Caco-2 (cell line): ENCODE results near the gene PCDHGB6. TPM values are rescaled to one million over a fixed set of nuclear protein-coding genes. Genes with fewer than 3 reads are reported as not detected.
"Not testable (repeated sequence)": the region's sequence is repeated elsewhere in the genome, so short reads cannot be mapped to it uniquely, and the experiment has no call there.

Source experiments
- BruUV-seq: library from RNA; stranded (reverse); fragments of 400-500 nt; replicated peaks from 2 replicates; lab custom pipeline; 2021; lab: Mats Ljungman, UMichigan
- CTCF ChIA-PET: fragments of 300-600 bp; sonication (Branson Sonifier 250); formaldehyde crosslinking; loops from one replicate; lab custom pipeline; 2022; ENCODE audit warnings: antibody characterized with exemption; lab: Charles Lee
- POLR2A ChIA-PET: fragments of 300-600 bp; sonication (Branson Sonifier 250); formaldehyde crosslinking; loops from one replicate; lab custom pipeline; 2022; ENCODE audit warnings: antibody characterized with exemption; lab: Charles Lee
- DNase-seq, 2 experiments: peaks; one replicate each; pipeline versions ENCODE4 v3.0.0 to v3.0.0-alpha.2; 2020 to 2022
- H3K27me3 ChIP-seq: replicated peaks from 2 replicates; pipeline ENCODE4 v1.6.0; 2011; ENCODE audit warnings: low read length; ENCODE audit not compliant: control insufficient read depth, insufficient read depth
- H3K36me3 ChIP-seq: 2 replicates; pipeline ENCODE4 v1.5.1; 2011; ENCODE audit warnings: low read length; ENCODE audit not compliant: control insufficient read depth, insufficient read depth
- H3K4me1 ChIP-seq: fragments of 250-450 bp; sonication (Bioruptor Pico); 2 replicates; pipeline ENCODE4 v1.5.1; 2020; ENCODE audit warnings: mild to moderate bottlenecking
- H3K4me3 ChIP-seq: 2 replicates; pipeline ENCODE4 v1.5.1; 2011; ENCODE audit warnings: low read depth, mild to moderate bottlenecking, control low read depth, low read length
- H3K9me3 ChIP-seq: fragments of 250-450 bp; sonication (Bioruptor Pico); 2 replicates; pipeline ENCODE4 v1.5.1; 2020; ENCODE audit warnings: mild to moderate bottlenecking, moderate library complexity
- H3K27ac Mint-ChIP-seq: one replicate; pipeline ENCODE4 v1.8.0; 2022; ENCODE audit warnings: mixed read lengths; ENCODE audit not compliant: unreplicated experiment
- H3K27me3 Mint-ChIP-seq: one replicate; pipeline ENCODE4 v1.8.0; 2022; ENCODE audit warnings: mixed read lengths; ENCODE audit not compliant: insufficient read depth, unreplicated experiment
- H3K36me3 Mint-ChIP-seq: one replicate; pipeline ENCODE4 v1.8.0; 2022; ENCODE audit warnings: mild to moderate bottlenecking, mixed read lengths; ENCODE audit not compliant: insufficient read depth, unreplicated experiment
- H3K4me1 Mint-ChIP-seq: one replicate; pipeline ENCODE4 v1.8.0; 2022; ENCODE audit warnings: low read depth, mixed read lengths; ENCODE audit not compliant: unreplicated experiment
- H3K4me3 Mint-ChIP-seq: one replicate; pipeline ENCODE4 v1.8.0; 2022; ENCODE audit warnings: mild to moderate bottlenecking, moderate library complexity, mixed read lengths; ENCODE audit not compliant: unreplicated experiment
- H3K9me3 Mint-ChIP-seq: one replicate; pipeline ENCODE4 v1.8.0; 2022; ENCODE audit warnings: mixed read lengths; ENCODE audit not compliant: unreplicated experiment
- CTCF ChIP-seq, 2 experiments: fragments of 200-600 bp in 1 of 2; IDR thresholded peaks; 1 replicate in 1 of 2; 2 replicates in 1 of 2; pipeline versions ENCODE4 v1.5.1 to v1.8.0; 2011 to 2022; ENCODE audit warnings: antibody characterized with exemption in 1 of 2, control low read depth in 1 of 2, inconsistent platforms in 1 of 2, low read depth in 1 of 2, low read length in 1 of 2, mild to moderate bottlenecking in 1 of 2, moderate library complexity in 1 of 2; ENCODE audit not compliant: insufficient read depth in 1 of 2, severe bottlenecking in 1 of 2, unreplicated experiment in 1 of 2
- intact Hi-C: fragments of 100-400 bp; cut with micrococcal nuclease; formaldehyde crosslinking; loops from one replicate; pipeline ENCODE4 v1.10.0; 2022; ENCODE audit not compliant: unreplicated experiment
- total RNA-seq: library from RNA; stranded (reverse); gene quantifications from 2 replicates; pipeline ENCODE4 v1.2.3, GENCODE V29; 2022

Gene PCDHGB6
- total RNA-seq, 1 experiment from 2014 or later: 2.5 TPM

- Histone ChIP-seq H3K4me1 (no peaks in the 10 kb centered on the region), H3K27me3 (no peaks in the 10 kb centered on the region), H3K4me3 (no peak overlapping the region), H3K36me3 (no peaks in the 10 kb centered on the region), H3K9me3 (no peaks in the 10 kb centered on the region; the same call in 1 of the 2 replicates)
- no peaks in the 10 kb centered on the region for H3K9me3 Mint-ChIP-seq
- CTCF ChIA-PET: interaction anchor here (0.8 kb wide), 1 partner anchor 192 kb away, joined by 3 read pairs; no protein-coding TSS in a partner anchor
- no peak overlapping the region for H3K4me3 Mint-ChIP-seq
- POLR2A ChIA-PET: no interaction called here
- H3K36me3 Mint-ChIP-seq: no peaks in the 10 kb centered on the region
- no TSS peak for BruUV-seq
- no peaks in the 10 kb centered on the region for H3K4me1 Mint-ChIP-seq
- intact Hi-C loops: no loop called here
- no peak for DNase-seq
- H3K27me3 Mint-ChIP-seq: no peaks in the 10 kb centered on the region
- TF ChIP-seq CTCF (IDR thresholded peaks at IDR 0.05; ENCODE audit: insufficient read depth in 1 of 2, low read depth in 1 of 2, low read length in 1 of 2, severe bottlenecking in 1 of 2, unreplicated experiment in 1 of 2): no peak
- no peak overlapping the region for H3K27ac Mint-ChIP-seq
Measured at GRCh38 chr5:141371572-141372475, 36.0 kb upstream of the PCDHGB6 start.

DNA sequence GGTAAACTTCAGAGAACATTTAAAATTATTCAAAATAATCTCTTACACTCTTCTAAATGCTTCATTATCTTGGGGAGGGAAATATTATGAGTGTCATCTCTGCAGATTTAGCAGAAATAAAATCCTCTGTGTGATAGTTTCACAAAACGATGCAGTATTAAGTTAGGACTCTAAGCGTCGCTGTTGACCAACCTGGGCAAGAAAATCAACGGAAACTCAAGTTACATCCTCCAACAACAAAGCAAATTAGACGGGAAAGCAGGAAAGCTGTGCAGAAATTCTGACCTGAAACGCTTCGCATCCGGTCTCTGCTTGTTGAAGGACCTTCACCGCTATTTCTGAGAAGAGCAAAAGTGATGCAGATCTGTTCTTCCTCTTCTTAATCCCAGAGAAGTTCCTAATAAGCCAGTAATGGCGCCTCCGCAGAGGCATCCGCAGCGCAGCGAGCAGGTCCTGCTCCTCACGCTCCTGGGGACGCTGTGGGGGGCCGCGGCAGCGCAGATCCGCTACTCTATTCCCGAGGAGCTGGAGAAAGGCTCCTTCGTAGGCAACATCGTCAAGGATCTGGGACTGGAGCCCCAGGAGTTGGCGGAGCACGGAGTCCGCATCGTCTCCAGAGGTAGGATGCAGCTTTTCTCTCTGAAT, 34.0 kb upstream of the PCDHGB6 start, which contains the start of gene PCDHGA6:
TSS of gene PCDHGA6 (plus strand) at position 219 of the 645 bp plus-strand sequence. CDS start at position 412, 193 bp downstream.
- Mint-ChIP-seq H3K36me3 (no peaks in the 10 kb centered on the region), H3K27me3 (no peaks in the 10 kb centered on the region), H3K9me3 (no peaks in the 10 kb centered on the region), H3K4me3 (no peak within 1 kb of the TSS), H3K27ac (no peak within 1 kb of the TSS), H3K4me1 (no peaks in the 10 kb centered on the region)
- intact Hi-C loops: no loop called here
- ChIA-PET POLR2A (no interaction called here), CTCF (interaction anchor here (0.7 kb wide), 1 partner anchor 190 kb away, joined by 3 read pairs; no protein-coding TSS in a partner anchor)
- Histone ChIP-seq H3K36me3 (no peaks in the 10 kb centered on the region), H3K4me3 (no peak within 1 kb of the TSS), H3K9me3 (no peaks in the 10 kb centered on the region; the same call in 1 of the 2 replicates), H3K27me3 (no peaks in the 10 kb centered on the region), H3K4me1 (no peaks in the 10 kb centered on the region)
- no TSS peak for BruUV-seq
- TF ChIP-seq CTCF (IDR thresholded peaks at IDR 0.05; ENCODE audit: insufficient read depth in 1 of 2, low read depth in 1 of 2, low read length in 1 of 2, severe bottlenecking in 1 of 2, unreplicated experiment in 1 of 2): peak; percentile 29
- DNase-seq: peak in 1 of 2 experiments; percentile 18

DNA sequence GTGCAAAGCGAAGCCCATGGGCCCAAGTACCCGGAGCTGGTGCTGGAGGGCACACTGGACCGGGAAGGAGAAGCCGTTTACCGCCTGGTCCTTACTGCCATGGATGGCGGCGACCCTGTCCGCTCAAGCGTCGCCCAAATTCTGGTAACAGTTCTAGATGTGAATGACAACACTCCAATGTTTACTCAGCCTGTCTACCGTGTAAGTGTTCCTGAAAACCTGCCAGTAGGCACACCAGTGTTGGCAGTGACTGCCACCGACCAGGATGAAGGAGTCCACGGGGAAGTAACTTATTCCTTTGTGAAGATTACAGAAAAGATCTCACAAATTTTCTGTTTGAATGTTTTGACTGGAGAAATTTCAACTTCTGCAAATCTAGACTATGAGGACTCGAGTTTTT, 33.2 kb upstream of the PCDHGB6 start:
- H3K36me3 ChIP-seq: no peaks in the 10 kb centered on the region
- Mint-ChIP-seq H3K4me1 (no peaks in the 10 kb centered on the region), H3K4me3 (no peak overlapping the region), H3K27me3 (no peaks in the 10 kb centered on the region), H3K36me3 (no peaks in the 10 kb centered on the region), H3K27ac (no peak overlapping the region), H3K9me3 (no peaks in the 10 kb centered on the region)
- H3K4me1 ChIP-seq: no peaks in the 10 kb centered on the region
- no peak overlapping the region for H3K4me3 ChIP-seq
- TF ChIP-seq CTCF (IDR thresholded peaks at IDR 0.05; ENCODE audit: insufficient read depth in 1 of 2, low read depth in 1 of 2, low read length in 1 of 2, severe bottlenecking in 1 of 2, unreplicated experiment in 1 of 2): no peak
- no peaks in the 10 kb centered on the region; the same call in 1 of the 2 replicates for H3K9me3 ChIP-seq
- no peak for DNase-seq
- BruUV-seq: no TSS peak
- intact Hi-C loops: no loop called here
- no peaks in the 10 kb centered on the region for H3K27me3 ChIP-seq
- ChIA-PET CTCF (no interaction called here), POLR2A (no interaction called here)

DNA sequence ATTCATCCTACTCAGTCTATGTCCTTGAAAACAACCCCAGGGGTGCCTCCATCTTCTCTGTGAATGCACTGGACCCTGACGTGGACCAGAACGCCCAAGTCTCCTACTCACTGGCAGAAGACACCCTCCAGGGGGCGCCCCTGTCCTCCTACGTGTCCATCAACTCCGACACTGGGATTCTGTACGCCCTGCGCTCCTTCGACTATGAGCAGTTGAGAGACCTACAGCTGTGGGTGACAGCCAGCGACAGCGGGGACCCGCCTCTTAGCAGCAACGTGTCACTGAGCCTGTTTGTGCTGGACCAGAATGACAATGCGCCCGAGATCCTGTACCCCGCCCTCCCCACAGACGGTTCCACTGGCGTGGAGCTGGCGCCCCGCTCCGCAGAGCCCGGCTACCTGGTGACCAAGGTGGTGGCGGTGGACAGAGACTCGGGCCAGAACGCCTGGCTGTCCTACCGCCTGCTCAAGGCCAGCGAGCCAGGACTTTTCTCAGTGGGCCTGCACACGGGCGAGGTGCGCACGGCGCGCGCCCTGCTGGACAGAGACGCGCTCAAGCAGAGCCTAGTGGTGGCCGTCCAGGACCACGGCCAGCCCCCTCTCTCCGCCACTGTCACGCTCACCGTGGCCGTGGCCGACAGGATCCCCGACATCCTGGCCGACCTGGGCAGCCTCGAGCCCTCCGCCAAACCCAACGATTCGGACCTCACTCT, 32.2 kb upstream of the PCDHGB6 start:
- intact Hi-C loops, BruUV-seq, H3K36me3 ChIP-seq, H3K36me3 Mint-ChIP-seq, H3K27ac Mint-ChIP-seq, H3K4me3 ChIP-seq, H3K9me3 Mint-ChIP-seq, DNase-seq, H3K4me1 Mint-ChIP-seq, CTCF ChIA-PET, H3K4me1 ChIP-seq, POLR2A ChIA-PET, H3K4me3 Mint-ChIP-seq, H3K9me3 ChIP-seq, H3K27me3 Mint-ChIP-seq, H3K27me3 ChIP-seq: not testable (repeated sequence)
